Fibroblast of lung (primary cell): ENCODE data around the gene ZNF710. TPM values are rescaled to one million over a fixed set of nuclear protein-coding genes. Genes with fewer than 3 reads are reported as not detected.
"Not testable (repeated sequence)": the region's sequence is repeated elsewhere in the genome, so short reads cannot be mapped to it uniquely, and the experiment has no call there.

ENCODE experiments used
- DNase-seq, 2 donors: peaks; one replicate each; pipeline versions ENCODE4 v3.0.0 to v3.0.0-alpha.2; 2010; ENCODE audit warnings: low read depth in 2 of 2
- H2AFZ ChIP-seq: 2 replicates; pipeline ENCODE4 v1.5.1; 2012; ENCODE audit warnings: low read length, control low read depth, inconsistent platforms
- H3K27ac ChIP-seq: 2 replicates; pipeline ENCODE4 v1.5.1; 2011; ENCODE audit warnings: low read length, control low read depth; ENCODE audit not compliant: insufficient read depth
- H3K27me3 ChIP-seq: 2 replicates; pipeline ENCODE4 v1.5.1; 2011; ENCODE audit warnings: mild to moderate bottlenecking, low read length; ENCODE audit not compliant: control insufficient read depth, insufficient read depth
- H3K36me3 ChIP-seq: 2 replicates; pipeline ENCODE4 v1.5.1; 2011; ENCODE audit warnings: low read length; ENCODE audit not compliant: control insufficient read depth, insufficient read depth
- H3K4me1 ChIP-seq: 2 replicates; pipeline ENCODE4 v1.5.1; 2011; ENCODE audit warnings: low read length; ENCODE audit not compliant: control insufficient read depth, insufficient read depth; ENCODE audit errors: extremely low read depth
- H3K4me2 ChIP-seq: 2 replicates; pipeline ENCODE4 v1.5.1; 2011; ENCODE audit warnings: low read length, control low read depth; ENCODE audit not compliant: insufficient read depth; ENCODE audit errors: extremely low read depth
- H3K4me3 ChIP-seq, 4 experiments: fragments of 200-600 bp in 1 of 4; sonication (generic) in 1 of 4; replicated peaks in 1 of 4; 2 replicates each; pipeline ENCODE4 v1.5.1; 2011 to 2016; ENCODE audit warnings: low read length in 4 of 4, low read depth in 3 of 4, mild to moderate bottlenecking in 3 of 4, control low read depth in 2 of 4, inconsistent platforms in 1 of 4, mixed read lengths in 1 of 4; ENCODE audit not compliant: insufficient read depth in 1 of 4; ENCODE audit errors: control extremely low read depth in 1 of 4
- H3K79me2 ChIP-seq: 2 replicates; pipeline ENCODE4 v1.5.1; 2012; ENCODE audit warnings: mild to moderate bottlenecking, low read length, inconsistent platforms; ENCODE audit not compliant: control insufficient read depth, insufficient read depth
- H3K9ac ChIP-seq: 2 replicates; pipeline ENCODE4 v1.5.1; 2011; ENCODE audit warnings: mild to moderate bottlenecking, low read length, control low read depth; ENCODE audit not compliant: insufficient read depth
- H3K9me3 ChIP-seq: 2 replicates; pipeline ENCODE4 v1.5.1; 2012; ENCODE audit warnings: low read depth, low read length; ENCODE audit not compliant: control insufficient read depth, insufficient read depth
- H4K20me1 ChIP-seq: 2 replicates; pipeline ENCODE4 v1.5.1; 2011; ENCODE audit warnings: low read length; ENCODE audit not compliant: control insufficient read depth, insufficient read depth; ENCODE audit errors: extremely low read depth
- CTCF ChIP-seq, 2 donors: IDR thresholded peaks in 1 of 2; conservative IDR thresholded peaks in 1 of 2; 1 replicate in 1 of 2; 2 replicates in 1 of 2; pipeline ENCODE4 v1.5.1; 2011 to 2012; ENCODE audit warnings: low read length in 2 of 2, control low read depth in 1 of 2, inconsistent platforms in 1 of 2, low read depth in 1 of 2, mild to moderate bottlenecking in 1 of 2
- EZH2 ChIP-seq: IDR thresholded peaks from 2 replicates; pipeline ENCODE4 v1.5.1; 2012; ENCODE audit warnings: low read length, control low read depth, mild to moderate bottlenecking; ENCODE audit errors: missing control alignments
- polyA plus RNA-seq, 2 donors: library from polyadenylated mRNA; depleted of rRNA in 1 of 2; stranded (reverse) in 1 of 2; unstranded in 1 of 2; fragments of >200 nt; gene quantifications; 2 replicates each; pipeline ENCODE4 v1.2.1, GENCODE V29; 2011 to 2012; ENCODE audit warnings: missing spikeins in 1 of 2
- total RNA-seq: library from RNA; depleted of rRNA; stranded (reverse); fragments of >200 nt; gene quantifications from 2 replicates; pipeline ENCODE4 v1.2.1, GENCODE V29; 2014

ZNF710 gene
- total and polyA plus RNA-seq, 2 donors (not counting 1 experiment from before 2014, with no cell fraction given) = 2.1 to 9.4 TPM

DNA sequence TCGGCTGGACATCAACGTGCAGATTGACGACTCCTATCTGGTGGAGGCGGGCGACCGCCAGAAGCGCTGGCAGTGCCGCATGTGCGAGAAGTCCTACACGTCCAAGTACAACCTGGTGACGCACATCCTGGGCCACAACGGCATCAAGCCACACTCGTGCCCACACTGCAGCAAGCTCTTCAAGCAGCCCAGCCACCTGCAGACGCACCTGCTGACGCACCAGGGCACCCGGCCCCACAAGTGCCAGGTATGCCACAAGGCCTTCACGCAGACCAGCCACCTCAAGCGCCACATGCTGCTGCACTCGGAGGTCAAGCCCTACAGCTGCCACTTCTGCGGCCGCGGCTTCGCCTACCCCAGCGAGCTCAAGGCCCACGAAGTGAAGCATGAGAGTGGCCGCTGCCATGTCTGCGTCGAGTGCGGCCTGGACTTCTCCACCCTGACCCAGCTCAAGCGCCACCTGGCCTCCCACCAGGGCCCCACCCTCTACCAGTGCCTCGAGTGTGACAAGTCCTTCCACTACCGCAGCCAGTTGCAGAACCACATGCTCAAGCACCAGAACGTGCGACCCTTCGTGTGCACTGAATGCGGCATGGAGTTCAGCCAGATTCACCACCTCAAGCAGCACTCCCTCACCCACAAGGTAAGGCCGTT, 67.0 kb downstream of the ZNF710 start:
- Histone ChIP-seq H3K9ac (no peak overlapping the region), H4K20me1 (no peaks in the 10 kb centered on the region), H3K36me3 (peaks cover 5% of the 10 kb centered on the region), H2AFZ (no peak overlapping the region), H3K27me3 (no peaks in the 10 kb centered on the region), H3K4me1 (no peaks in the 10 kb centered on the region), H3K4me3 (no peak overlapping the region), H3K27ac (no peak overlapping the region), H3K9me3 (no peaks in the 10 kb centered on the region), H3K4me2 (no peak overlapping the region), H3K79me2 (no peaks in the 10 kb centered on the region)
- TF ChIP-seq CTCF (conservative IDR thresholded peaks at IDR 0.05 in 1 of 2, IDR thresholded peaks at IDR 0.05 in 1 of 2; ENCODE audit: low read depth in 1 of 2, low read length in 2 of 2) (no peak), EZH2 (no peak)
- DNase-seq = no peak

DNA sequence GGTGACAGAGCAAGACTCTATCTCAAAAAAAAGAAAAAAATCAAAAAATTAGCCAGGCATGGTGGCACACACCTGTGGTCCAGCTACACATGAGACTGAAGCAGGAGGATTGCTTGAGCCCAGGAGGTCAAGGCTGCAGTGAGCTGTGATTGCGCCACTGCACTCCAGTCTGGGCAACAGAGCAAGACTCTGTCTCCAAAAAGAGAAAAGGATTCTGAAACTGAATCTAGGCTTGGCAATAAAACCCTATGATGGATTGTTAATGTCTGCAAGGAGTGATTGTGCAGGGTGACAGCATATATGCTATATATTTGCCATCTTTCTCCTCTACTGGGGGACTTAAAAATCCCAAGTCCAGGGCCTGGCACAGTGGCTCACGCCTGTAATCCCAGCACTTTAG, 69.5 kb downstream of the ZNF710 start:
- H3K4me2 ChIP-seq, H3K36me3 ChIP-seq, DNase-seq, H3K27ac ChIP-seq, H3K9me3 ChIP-seq, H3K27me3 ChIP-seq, H3K4me3 ChIP-seq, H3K79me2 ChIP-seq, H4K20me1 ChIP-seq, H3K9ac ChIP-seq, H2AFZ ChIP-seq, H3K4me1 ChIP-seq: not testable (repeated sequence)

DNA sequence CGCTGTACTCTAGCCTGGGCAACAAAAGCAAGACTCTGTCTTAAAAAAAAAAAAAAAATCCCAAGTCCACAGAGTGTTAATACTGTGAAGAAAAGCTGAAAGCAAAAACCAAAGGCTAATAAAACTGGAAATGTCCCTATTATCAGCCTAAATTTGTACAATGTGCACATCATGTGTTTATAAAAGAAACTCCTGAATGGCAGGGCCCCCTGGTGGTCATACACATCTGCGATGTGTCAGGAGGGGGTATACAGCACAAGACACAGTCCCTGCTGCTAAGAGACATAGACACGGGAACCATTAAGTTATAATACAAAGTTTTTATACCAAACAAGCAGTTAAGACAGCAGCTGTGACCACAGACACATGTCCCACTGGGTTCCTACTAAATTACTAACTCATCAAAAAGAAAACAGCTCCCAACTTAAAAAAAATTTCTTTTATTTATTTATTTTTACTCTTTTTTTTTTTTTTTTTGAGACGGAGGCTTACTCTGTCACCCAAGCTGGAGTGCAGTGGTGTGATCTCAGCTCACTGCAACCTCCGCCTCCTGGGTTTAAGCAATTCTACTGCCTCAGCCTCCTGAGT, 70.2 kb downstream of the ZNF710 start:
- H2AFZ ChIP-seq = no peak overlapping the region
- H3K4me3 ChIP-seq = no peak overlapping the region
- TF ChIP-seq CTCF (conservative IDR thresholded peaks at IDR 0.05 in 1 of 2, IDR thresholded peaks at IDR 0.05 in 1 of 2; ENCODE audit: low read depth in 1 of 2, low read length in 2 of 2) (peak; percentile 82 to 83), EZH2 (no peak)
- no peak overlapping the region for H3K4me2 ChIP-seq
- H3K36me3 ChIP-seq = peaks cover 7% of the 10 kb centered on the region
- no peaks in the 10 kb centered on the region for H3K4me1 ChIP-seq
- no peak overlapping the region for H3K27ac ChIP-seq
- DNase-seq = peak; percentile 76 to 89
- H3K79me2 ChIP-seq = no peaks in the 10 kb centered on the region
- no peaks in the 10 kb centered on the region for H3K9me3 ChIP-seq
- H4K20me1 ChIP-seq = no peaks in the 10 kb centered on the region
- H3K27me3 ChIP-seq = no peaks in the 10 kb centered on the region
- no peak overlapping the region for H3K9ac ChIP-seq
